ENCODE results near the gene ICAM3. TPM values are rescaled to one million over a fixed set of nuclear protein-coding genes. Genes with fewer than 3 reads are reported as not detected.
"Not testable (repeated sequence)": the region's sequence is repeated elsewhere in the genome, so short reads cannot be mapped to it uniquely, and the experiment has no call there.

Gene ICAM3
- total RNA-seq, 2 donors from 2014 or later, result 143 to 145 TPM

DNA sequence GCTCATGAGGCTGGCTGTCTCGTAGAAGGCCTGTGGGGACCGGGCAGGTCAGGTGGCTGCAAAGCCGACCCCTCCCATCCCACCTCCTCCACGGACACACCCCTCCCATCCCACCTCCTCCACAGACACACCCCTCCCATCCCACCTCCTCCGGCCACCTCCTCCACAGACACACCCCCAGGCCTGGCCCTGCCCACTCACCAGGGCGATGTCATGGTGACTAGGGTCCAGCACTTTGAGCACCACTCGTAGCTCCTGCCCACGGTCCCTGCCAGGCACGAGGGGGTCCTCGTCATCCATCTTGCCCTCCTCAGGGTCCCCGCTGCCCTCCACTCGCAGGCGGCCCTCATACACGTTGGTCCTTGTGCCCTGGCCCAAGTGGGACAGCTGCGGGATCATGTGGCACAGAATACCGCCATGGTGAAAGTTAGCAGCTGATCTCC, 22.2 kb upstream of the ICAM3 start:
- DNase-seq (ENCODE audit: low spot score in 2 of 2) (no peak), ATAC-seq (no peak)
- Mint-ChIP-seq H3K9me3 (no peaks in the 10 kb centered on the region), H3K27ac (no peak overlapping the region), H3K36me3 (no peaks in the 10 kb centered on the region)

- ATAC-seq (no peak), DNase-seq (ENCODE audit: low spot score in 2 of 2) (no peak)
- peaks cover 7 to 15% of the 10 kb centered on the region in 2 donors for H3K36me3 Mint-ChIP-seq
- H3K27ac Mint-ChIP-seq, result no peak overlapping the region
- H3K9me3 Mint-ChIP-seq, result no peaks in the 10 kb centered on the region
Observed at GRCh38 chr19:10356431-10356830, 17.0 kb upstream of the ICAM3 start.

DNA sequence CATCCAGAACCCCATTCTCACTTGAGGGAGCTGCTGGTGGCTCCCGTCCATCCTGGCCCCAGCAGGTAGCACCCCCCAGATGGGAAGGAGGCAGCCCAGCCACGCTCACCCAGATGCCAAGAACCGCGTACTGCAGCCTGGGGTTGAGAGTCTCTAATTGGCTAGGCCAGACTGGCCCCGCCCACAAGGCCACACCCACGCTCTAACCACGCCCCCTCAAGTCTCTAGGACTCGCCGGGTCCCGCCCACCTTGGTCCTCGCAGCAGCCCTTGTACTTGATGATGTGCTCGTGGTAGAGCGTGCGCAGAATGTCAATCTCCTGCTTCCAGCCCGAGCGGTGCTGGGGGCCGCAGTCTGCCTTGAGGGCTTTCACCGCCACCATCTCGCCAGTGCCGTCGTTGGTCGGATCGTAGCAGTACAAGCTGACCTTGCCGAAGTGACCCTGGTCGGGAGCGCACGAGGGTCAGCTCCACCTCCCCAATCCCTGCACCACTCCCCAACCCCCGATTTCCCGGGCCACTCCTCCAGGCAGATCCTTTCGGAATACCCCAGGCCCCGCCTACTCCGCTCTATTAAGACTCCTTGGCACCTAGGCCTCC, 14.5 kb upstream of the ICAM3 start:
- DNase-seq (ENCODE audit: low spot score in 2 of 2), result peak in 1 of 2 donors; percentile 58
- peak in 1 of 2 donors; percentile 62 for ATAC-seq
- H3K36me3 Mint-ChIP-seq, result peaks cover 7 to 15% of the 10 kb centered on the region in 2 donors
- H3K9me3 Mint-ChIP-seq, result no peaks in the 10 kb centered on the region
- H3K27ac Mint-ChIP-seq, result peak overlapping the region in 1 of 2 donors; percentile 89

DNA sequence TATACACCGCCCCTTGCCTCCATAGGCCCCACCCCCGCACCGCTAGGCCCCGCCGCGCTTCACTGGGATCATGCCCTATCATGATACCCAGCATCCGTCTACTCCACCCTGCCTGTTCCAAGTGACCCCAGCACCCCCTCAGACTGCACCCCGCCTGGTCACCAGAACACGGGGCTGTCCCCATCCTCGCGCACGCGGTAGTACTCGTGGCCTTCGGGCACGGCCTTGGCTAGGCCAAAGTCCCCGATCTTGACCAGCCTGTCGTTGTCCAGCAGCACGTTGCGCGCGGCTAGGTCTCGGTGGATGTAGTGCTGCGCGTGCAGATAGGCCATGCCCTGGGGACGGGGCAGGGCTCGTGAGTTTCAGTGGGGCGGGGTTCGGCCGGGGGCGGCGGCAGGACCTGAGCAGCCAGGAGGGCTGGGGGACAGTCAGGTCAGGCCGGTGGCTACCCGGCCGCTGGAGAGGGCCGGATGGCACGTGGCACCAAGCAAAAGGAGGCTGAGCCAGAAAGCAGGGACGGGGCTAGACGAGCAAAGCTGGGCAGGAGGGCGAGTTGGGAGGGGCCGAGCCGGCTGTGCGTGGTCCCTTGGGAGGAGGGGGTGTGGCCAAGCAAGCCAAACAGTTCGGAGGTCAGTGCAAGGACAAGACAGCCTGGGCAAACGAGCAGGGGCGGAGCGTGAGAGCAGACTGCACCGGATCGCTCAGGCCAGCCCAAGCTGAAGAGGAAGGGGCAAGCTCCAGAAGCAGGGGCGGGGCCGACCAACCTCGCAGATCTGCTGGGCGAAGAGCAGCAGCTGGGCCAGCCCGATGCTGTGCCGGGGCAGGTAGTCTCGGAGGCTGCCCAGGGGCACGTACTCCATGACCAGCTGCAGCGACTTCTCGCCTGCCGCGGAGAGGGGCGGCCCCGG, 13.6 kb upstream of the ICAM3 start:
- DNase-seq (ENCODE audit: low spot score in 2 of 2) (no peak), ATAC-seq (peak in 1 of 2 donors; percentile 11)
- Mint-ChIP-seq H3K9me3 (no peaks in the 10 kb centered on the region), H3K36me3 (peaks cover 7 to 15% of the 10 kb centered on the region in 2 donors), H3K27ac (no peak overlapping the region)

- H3K36me3 Mint-ChIP-seq, result no peaks in the 10 kb centered on the region
- H3K27ac Mint-ChIP-seq, result no peak overlapping the region
- no peak for DNase-seq (ENCODE audit: low spot score in 2 of 2)
- H3K9me3 Mint-ChIP-seq, result no peaks in the 10 kb centered on the region
- no peak for ATAC-seq
Observed at GRCh38 chr19:10346509-10346908, 7.1 kb upstream of the ICAM3 start.

DNA sequence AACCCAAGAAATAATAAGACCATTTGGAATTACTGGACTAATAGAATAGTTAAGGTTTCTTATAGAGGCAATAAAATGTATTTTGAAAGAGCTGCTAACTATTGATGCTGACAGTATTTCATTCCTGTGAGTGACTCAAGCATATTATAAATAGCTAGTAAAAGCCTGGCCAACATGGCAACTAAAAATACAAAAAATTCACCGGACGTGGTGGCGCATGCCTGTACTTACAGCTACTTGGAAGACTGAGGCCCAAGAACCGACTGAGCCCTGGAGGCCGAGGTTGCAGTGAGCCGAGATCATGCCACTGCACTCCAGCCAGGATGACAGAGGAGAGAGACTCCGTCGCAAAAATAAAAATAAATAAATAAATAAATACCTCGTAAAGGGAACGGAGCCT, 5.4 kb upstream of the ICAM3 start:
- H3K36me3 Mint-ChIP-seq, result no peaks in the 10 kb centered on the region
- H3K27ac Mint-ChIP-seq, result no peak overlapping the region
- DNase-seq (ENCODE audit: low spot score in 2 of 2) (no peak), ATAC-seq (no peak)
- H3K9me3 Mint-ChIP-seq, result no peaks in the 10 kb centered on the region

- ATAC-seq (no peak), DNase-seq (ENCODE audit: low spot score in 2 of 2) (no peak)
- Mint-ChIP-seq H3K27ac (no peak overlapping the region), H3K36me3 (no peaks in the 10 kb centered on the region), H3K9me3 (no peaks in the 10 kb centered on the region)
Observed at GRCh38 chr19:10343495-10343894, 4.1 kb upstream of the ICAM3 start.

GRCh38 chr19:10339977-10340376, 553 bp upstream of the ICAM3 start:
- Mint-ChIP-seq H3K27ac (peak overlapping the region; percentile 82 to 90), H3K9me3 (no peaks in the 10 kb centered on the region), H3K36me3 (no peaks in the 10 kb centered on the region)
- ATAC-seq (peak in 1 of 2 donors; percentile 33), DNase-seq (ENCODE audit: low spot score in 2 of 2) (no peak)

GRCh38 chr19:10338940-10339339, 484 bp downstream of the ICAM3 start:
- ATAC-seq, result peak; percentile 29 to 50

DNA sequence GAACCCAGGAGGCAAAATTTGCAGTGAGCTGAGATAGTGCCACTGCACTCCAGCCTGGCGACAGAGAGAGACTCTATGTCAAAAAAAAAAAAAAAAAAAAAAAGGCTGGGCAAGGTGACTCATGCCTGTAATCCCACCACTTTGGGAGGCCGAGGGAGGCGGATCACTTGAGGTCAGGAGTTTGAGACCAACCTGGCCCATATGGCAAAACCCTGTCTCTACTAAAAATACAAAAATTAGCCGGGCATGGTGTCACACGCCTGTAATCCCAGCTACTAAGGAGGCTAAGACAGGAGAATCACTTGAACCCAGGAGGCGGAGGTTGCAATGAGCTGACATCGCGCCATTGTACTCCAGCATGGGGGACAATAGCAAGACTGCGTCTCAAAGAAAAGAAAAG, 2.7 kb downstream of the ICAM3 start:
- not testable (repeated sequence) for ATAC-seq; DNase-seq (ENCODE audit: low spot score in 2 of 2); H3K27ac Mint-ChIP-seq; H3K9me3 Mint-ChIP-seq
- peaks cover 19 to 24% of the 10 kb centered on the region in 2 donors for H3K36me3 Mint-ChIP-seq

More at GRCh38 chr19:10338940-10339339, 484 bp downstream of the ICAM3 start:
- DNase-seq (ENCODE audit: low spot score in 2 of 2), result no peak
- Mint-ChIP-seq H3K27ac (peak overlapping the region; percentile 82 to 90), H3K36me3 (peaks cover 6% of the 10 kb centered on the region in 2 donors), H3K9me3 (no peaks in the 10 kb centered on the region)

GRCh38 chr19:10335352-10335985, 4.0 kb downstream of the ICAM3 start:
- ATAC-seq (no peak), DNase-seq (ENCODE audit: low spot score in 2 of 2) (no peak)
- Mint-ChIP-seq H3K36me3 (peaks cover 20 to 24% of the 10 kb centered on the region in 2 donors), H3K27ac (no peak overlapping the region), H3K9me3 (no peaks in the 10 kb centered on the region)

- ATAC-seq (no peak), DNase-seq (ENCODE audit: low spot score in 2 of 2) (peak in 1 of 2 donors; percentile 75)
- no peak overlapping the region for H3K27ac Mint-ChIP-seq
- H3K9me3 Mint-ChIP-seq, result no peaks in the 10 kb centered on the region
- H3K36me3 Mint-ChIP-seq, result peaks cover 27 to 30% of the 10 kb centered on the region in 2 donors
Observed at GRCh38 chr19:10334588-10335351, 4.7 kb downstream of the ICAM3 start.

- Mint-ChIP-seq H3K36me3 (peaks cover 30 to 32% of the 10 kb centered on the region in 2 donors), H3K27ac (peak overlapping the region; percentile 95 to 96), H3K9me3 (no peaks in the 10 kb centered on the region)
- peak in 1 of 2 donors; percentile 8 for ATAC-seq
- no peak for DNase-seq (ENCODE audit: low spot score in 2 of 2)
Observed at GRCh38 chr19:10333758-10334587, 5.5 kb downstream of the ICAM3 start.

GRCh38 chr19:10332965-10333757, 6.3 kb downstream of the ICAM3 start, which contains the start of gene RAVER1:
RAVER1 (minus strand) TSS chr19:10333529; CDS start chr19:10333507, 22 bp downstream.
- Mint-ChIP-seq H3K27ac (peak within 1 kb of the TSS; percentile 95 to 96), H3K36me3 (peaks cover 30 to 32% of the 10 kb centered on the region in 2 donors), H3K9me3 (no peaks in the 10 kb centered on the region)
- DNase-seq (ENCODE audit: low spot score in 2 of 2) (peak; percentile 96 to 97), ATAC-seq (peak; percentile 94 to 96)
